Lung (tissue), 12 donors: Measurements from ENCODE around the gene USP3. TPM values are rescaled to one million over a fixed set of nuclear protein-coding genes. Genes with fewer than 3 reads are reported as not detected.

Experiments used
- ATAC-seq: fragments of 200-7000 bp; cut with Tn5 transposase; one replicate; pipeline ENCODE4 v1.9.1; 2020; ENCODE audit warnings: moderate number of reproducible peaks; ENCODE audit not compliant: insufficient read depth, low FRiP score
- DNase-seq, 3 donors: peaks; one replicate each; pipeline ENCODE4 v3.0.0-alpha.2; 2013 to 2017
- H3K27ac ChIP-seq, 2 donors: one replicate each; pipeline ENCODE4 v1.5.1; 2013; ENCODE audit warnings: mild to moderate bottlenecking in 2 of 2, moderate library complexity in 2 of 2, control low read depth in 1 of 2, inconsistent platforms in 1 of 2, low read depth in 1 of 2, low read length in 1 of 2
- H3K27me3 ChIP-seq, 3 donors: one replicate each; pipeline ENCODE4 v1.5.1; 2013; ENCODE audit warnings: low read length in 2 of 3; ENCODE audit not compliant: control insufficient read depth in 3 of 3, insufficient read depth in 3 of 3
- H3K36me3 ChIP-seq, 4 donors: one replicate each; pipeline ENCODE4 v1.5.1; 2013; ENCODE audit warnings: low read length in 4 of 4, mild to moderate bottlenecking in 1 of 4, moderate library complexity in 1 of 4; ENCODE audit not compliant: control insufficient read depth in 4 of 4, insufficient read depth in 4 of 4
- H3K4me1 ChIP-seq, 5 donors: one replicate each; pipeline ENCODE4 v1.5.1; 2013; ENCODE audit warnings: low read length in 5 of 5, mild to moderate bottlenecking in 2 of 5, moderate library complexity in 1 of 5; ENCODE audit not compliant: control insufficient read depth in 5 of 5, insufficient read depth in 5 of 5
- H3K4me3 ChIP-seq: one replicate; pipeline ENCODE4 v1.5.1; 2013; ENCODE audit warnings: mild to moderate bottlenecking, control low read depth, moderate library complexity
- H3K9ac ChIP-seq, 2 donors: one replicate each; pipeline ENCODE4 v1.5.1; 2013; ENCODE audit warnings: low read length in 2 of 2, control low read depth in 1 of 2; ENCODE audit not compliant: insufficient read depth in 1 of 2
- H3K9me3 ChIP-seq, 4 donors: one replicate each; pipeline ENCODE4 v1.5.1; 2013; ENCODE audit warnings: low read length in 3 of 4, mild to moderate bottlenecking in 1 of 4, moderate library complexity in 1 of 4; ENCODE audit not compliant: control insufficient read depth in 4 of 4, insufficient read depth in 3 of 4
- WGBS, 2 donors: extraction: QIAGEN DNeasy Blood & Tissue Kit; methylation state at CpG; one replicate each; pipeline ENCODE4 v1.1.7; 2013; 5-methylcytosine and 5-hydroxymethylcytosine counted together
- polyA plus RNA-seq, 2 donors: library from polyadenylated mRNA; stranded (reverse); fragments of 200-250 nt; gene quantifications; one replicate each; pipeline ENCODE4 v1.2.1, GENCODE V29; 2013
- total RNA-seq, 2 donors: library from RNA; depleted of rRNA in 1 of 2; stranded (reverse); fragments of >200 nt in 1 of 2; gene quantifications; one replicate each; pipeline ENCODE4 v1.2.1, GENCODE V29; 2014 to 2021
- TF ChIP-seq, protein P1 (sequence below): IDR thresholded peaks from 2 replicates; pipeline ENCODE4 v1.5.1; 2012; ENCODE audit warnings: mild to moderate bottlenecking; ENCODE audit errors: control extremely low read depth, extremely low read depth
- donor health status: control.
- donor health status: control.
- donor health status: Bipolar disorder and iron deficiency.
- donor health status: healthy.
- donor health status: DM: yes; HTN: yes; CAD: no.

Gene USP3
- total and polyA plus RNA-seq, 4 donors, result 29.1 to 95.5 (median 49.9) TPM

GRCh38 chr15:63623232-63623969 is 119.0 kb downstream of the USP3 start:
- no peaks in the 10 kb centered on the region for H3K4me1 ChIP-seq
- no peak overlapping the region for H3K4me3 ChIP-seq
- peaks cover 28 to 54% (median 37%) of the 10 kb centered on the region in 4 donors for H3K36me3 ChIP-seq
- no peak overlapping the region for H3K27ac ChIP-seq
- H3K27me3 ChIP-seq, result no peaks in the 10 kb centered on the region
- ATAC-seq (no peak), DNase-seq (no peak)
- H3K9ac ChIP-seq, result no peak overlapping the region
- TF ChIP-seq, protein P1, sequence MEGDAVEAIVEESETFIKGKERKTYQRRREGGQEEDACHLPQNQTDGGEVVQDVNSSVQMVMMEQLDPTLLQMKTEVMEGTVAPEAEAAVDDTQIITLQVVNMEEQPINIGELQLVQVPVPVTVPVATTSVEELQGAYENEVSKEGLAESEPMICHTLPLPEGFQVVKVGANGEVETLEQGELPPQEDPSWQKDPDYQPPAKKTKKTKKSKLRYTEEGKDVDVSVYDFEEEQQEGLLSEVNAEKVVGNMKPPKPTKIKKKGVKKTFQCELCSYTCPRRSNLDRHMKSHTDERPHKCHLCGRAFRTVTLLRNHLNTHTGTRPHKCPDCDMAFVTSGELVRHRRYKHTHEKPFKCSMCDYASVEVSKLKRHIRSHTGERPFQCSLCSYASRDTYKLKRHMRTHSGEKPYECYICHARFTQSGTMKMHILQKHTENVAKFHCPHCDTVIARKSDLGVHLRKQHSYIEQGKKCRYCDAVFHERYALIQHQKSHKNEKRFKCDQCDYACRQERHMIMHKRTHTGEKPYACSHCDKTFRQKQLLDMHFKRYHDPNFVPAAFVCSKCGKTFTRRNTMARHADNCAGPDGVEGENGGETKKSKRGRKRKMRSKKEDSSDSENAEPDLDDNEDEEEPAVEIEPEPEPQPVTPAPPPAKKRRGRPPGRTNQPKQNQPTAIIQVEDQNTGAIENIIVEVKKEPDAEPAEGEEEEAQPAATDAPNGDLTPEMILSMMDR, result no peak
- H3K9me3 ChIP-seq, result no peaks in the 10 kb centered on the region
- 97 to 98% methylated on average over 8 of the region's 8 CpGs for WGBS, 2 donors

GRCh38 chr15:63626955-63627354 is 122.6 kb downstream of the USP3 start:
- ATAC-seq, result no peak
- TF ChIP-seq, protein P1, result no peak
- Histone ChIP-seq H3K27me3 (no peaks in the 10 kb centered on the region), H3K9me3 (no peaks in the 10 kb centered on the region), H3K27ac (no peak overlapping the region), H3K4me3 (no peak overlapping the region), H3K9ac (no peak overlapping the region), H3K4me1 (no peaks in the 10 kb centered on the region), H3K36me3 (peaks cover 49 to 73% (median 53%) of the 10 kb centered on the region in 4 donors)
- WGBS, 2 donors, result 97 to 100% methylated on average over 1 of the region's 1 CpG
- DNase-seq, result no peak

- no peak for ATAC-seq
- Histone ChIP-seq H3K4me1 (no peaks in the 10 kb centered on the region), H3K27ac (no peak overlapping the region), H3K9ac (no peak overlapping the region), H3K4me3 (no peak overlapping the region), H3K36me3 (peaks cover 46 to 68% (median 57%) of the 10 kb centered on the region in 4 donors), H3K27me3 (no peaks in the 10 kb centered on the region), H3K9me3 (no peaks in the 10 kb centered on the region)
- TF ChIP-seq, protein P1, result no peak
- no peak for DNase-seq
- 92 to 96% methylated on average over 13 of the region's 13 CpGs for WGBS, 2 donors
These were observed 123.9 kb downstream of the USP3 start for GRCh38 chr15:63628123-63628822.
